Ascending aorta (tissue), 2 donors: ENCODE results near the gene ABHD2. TPM values are rescaled to one million over a fixed set of nuclear protein-coding genes. Genes with fewer than 3 reads are reported as not detected.
A peak's percentile ranks its signal among the peaks of the same experiment; 100 is the strongest.

Experiments
- DNase-seq, 2 donors: peaks; one replicate each; pipeline ENCODE4 v3.0.0-alpha.2; 2019; ENCODE audit warnings: low spot score in 2 of 2
- H3K27ac ChIP-seq, 2 donors: fragments of 200-600 bp; sonication (generic); one replicate each; pipeline ENCODE4 v1.5.1; 2016 to 2017; ENCODE audit warnings: mild to moderate bottlenecking in 1 of 2
- H3K27me3 ChIP-seq: fragments of 200-600 bp; sonication (generic); one replicate; pipeline ENCODE4 v1.5.1; 2017
- H3K36me3 ChIP-seq, 2 donors: fragments of 200-600 bp; sonication (generic); one replicate each; pipeline ENCODE4 v1.5.1; 2016
- H3K4me1 ChIP-seq, 2 donors: fragments of 200-600 bp; sonication (generic); one replicate each; pipeline ENCODE4 v1.5.1; 2016 to 2017; ENCODE audit warnings: mild to moderate bottlenecking in 1 of 2
- H3K4me3 ChIP-seq, 2 donors: fragments of 200-600 bp; sonication (generic); one replicate each; pipeline ENCODE4 v1.5.1; 2016 to 2017; ENCODE audit warnings: mild to moderate bottlenecking in 1 of 2
- H3K9me3 ChIP-seq, 2 donors: fragments of 200-600 bp; sonication (generic); one replicate each; pipeline ENCODE4 v1.5.1; 2016
- CTCF ChIP-seq, 3 experiments: fragments of 200-600 bp in 2 of 3; fragments of 450-650 bp in 1 of 3; sonication (generic) in 2 of 3; IDR thresholded peaks; one replicate each; pipeline ENCODE4 v1.5.1; 2016 to 2019; ENCODE audit warnings: antibody characterized with exemption in 3 of 3, mild to moderate bottlenecking in 1 of 3, moderate library complexity in 1 of 3
- intact Hi-C: fragments of 100-400 bp; cut with DNase I; formaldehyde crosslinking; loops from one replicate; pipeline ENCODE4 v1.15.1; 2023
- total RNA-seq: library from RNA; depleted of rRNA; stranded (reverse); fragments of >200 nt; gene quantifications from one replicate; pipeline ENCODE4 v1.1.0, GENCODE V29; 2016

ABHD2 gene
- total RNA-seq, 1 donor from 2014 or later = 228 TPM

DNA sequence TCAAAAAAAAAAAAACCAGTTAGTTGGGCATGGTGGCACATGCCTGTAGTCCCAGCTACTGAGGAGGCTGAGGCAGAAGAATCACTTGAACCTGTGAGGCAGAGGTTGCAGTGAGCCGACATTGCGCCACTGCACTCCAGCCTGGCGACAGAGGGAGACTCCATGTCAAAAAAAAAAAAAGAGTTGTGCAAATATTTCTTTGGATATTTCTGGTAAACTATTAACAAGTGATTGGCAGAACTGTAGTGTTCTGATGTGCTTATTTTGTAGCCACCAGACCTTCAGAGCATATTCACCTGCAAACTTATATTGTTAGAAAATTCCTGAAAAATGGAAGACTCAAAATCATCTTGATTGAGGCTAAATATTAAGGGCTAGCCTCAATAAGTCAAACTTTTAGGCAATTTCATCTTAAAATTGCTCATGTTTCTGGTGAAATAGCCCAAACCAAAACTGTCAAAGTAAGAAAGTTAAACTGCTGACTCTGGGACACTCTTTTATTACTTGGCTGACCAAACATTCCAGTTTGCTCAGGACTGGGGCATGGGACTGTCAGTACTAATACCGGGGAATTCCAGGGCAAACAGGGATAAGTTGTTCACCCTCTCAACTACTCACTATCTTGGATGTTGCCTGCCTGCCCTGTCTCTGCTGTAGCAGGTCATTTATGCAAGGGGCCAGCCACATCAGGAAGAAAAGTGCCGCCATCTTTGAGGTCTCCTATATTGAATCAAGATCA, 37.0 kb downstream of the ABHD2 start:
- intact Hi-C loops = loop anchor here (5.0 kb wide), 1 partner anchor 223 kb away; no protein-coding TSS in a partner anchor
- no peak overlapping the region for H3K4me3 ChIP-seq
- no peaks in the 10 kb centered on the region for H3K9me3 ChIP-seq
- no peak for TF ChIP-seq CTCF (IDR thresholded peaks at IDR 0.05)
- peaks cover 21 to 24% of the 10 kb centered on the region in 2 donors for H3K36me3 ChIP-seq
- DNase-seq = no peak
- no peaks in the 10 kb centered on the region for H3K27me3 ChIP-seq
- no peak overlapping the region for H3K27ac ChIP-seq
- peaks cover 5 to 45% of the 10 kb centered on the region in 2 donors for H3K4me1 ChIP-seq

DNA sequence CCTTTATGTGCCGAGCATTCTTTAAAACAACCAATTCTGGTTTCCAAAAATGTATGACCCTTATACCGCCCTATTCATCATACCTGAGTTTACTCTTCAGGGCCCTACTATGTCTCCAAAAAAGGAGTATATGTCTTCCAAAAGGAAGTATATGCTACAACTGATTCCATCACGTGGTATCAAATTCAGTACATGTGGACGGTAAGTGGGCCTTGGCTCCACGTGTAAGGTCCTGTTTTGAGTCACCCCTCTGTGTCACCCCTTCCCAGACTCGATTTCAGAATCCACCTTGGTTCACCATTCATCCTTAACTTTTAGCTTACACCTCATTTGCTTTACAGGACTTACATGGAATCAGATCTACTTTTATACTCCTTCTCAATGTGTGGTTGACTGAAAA, 37.8 kb downstream of the ABHD2 start:
- no peaks in the 10 kb centered on the region for H3K27me3 ChIP-seq
- TF ChIP-seq CTCF (IDR thresholded peaks at IDR 0.05) = no peak
- no peak for DNase-seq
- peaks cover 5 to 37% of the 10 kb centered on the region in 2 donors for H3K4me1 ChIP-seq
- H3K4me3 ChIP-seq = no peak overlapping the region
- H3K36me3 ChIP-seq = peaks cover 20 to 26% of the 10 kb centered on the region in 2 donors
- peak overlapping the region; percentile 53 to 59 for H3K27ac ChIP-seq
- no peaks in the 10 kb centered on the region for H3K9me3 ChIP-seq
- intact Hi-C loops = loop anchor here (5.0 kb wide), 1 partner anchor 224 kb away; no protein-coding TSS in a partner anchor

DNA sequence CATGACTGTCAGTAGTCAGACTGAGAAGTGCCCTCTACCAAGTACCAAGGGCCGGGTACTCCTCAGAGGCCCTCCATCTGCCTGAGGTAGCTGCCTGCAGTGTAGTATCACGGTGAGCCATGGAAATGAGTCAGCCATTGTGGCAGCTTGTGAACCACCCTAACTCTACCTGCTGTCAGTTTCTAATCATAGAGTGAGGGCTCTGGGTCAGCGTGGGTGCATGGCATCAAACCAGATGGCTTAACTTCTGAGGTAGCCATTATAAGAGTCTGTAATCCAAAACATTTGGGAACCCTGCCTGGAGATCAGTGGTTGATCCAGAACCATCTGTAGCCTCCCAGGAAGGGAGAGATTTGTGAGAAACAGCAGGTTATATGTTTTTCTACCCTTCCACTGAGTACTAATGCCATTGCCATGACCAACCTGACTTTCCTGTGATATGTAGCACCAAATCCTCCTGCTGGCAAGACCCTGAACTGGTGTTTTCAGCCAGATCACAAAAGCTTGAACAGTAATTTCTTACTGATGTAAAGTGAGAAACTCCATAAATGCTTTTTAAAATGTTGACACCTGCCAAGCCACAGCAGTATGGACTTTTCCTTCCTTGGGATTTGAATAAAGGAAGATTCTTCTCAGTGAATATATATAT, 38.9 kb downstream of the ABHD2 start:
- no peak overlapping the region for H3K4me3 ChIP-seq
- DNase-seq = no peak
- peak overlapping the region; percentile 53 to 59 for H3K27ac ChIP-seq
- H3K9me3 ChIP-seq = no peaks in the 10 kb centered on the region
- peaks cover 5 to 33% of the 10 kb centered on the region in 2 donors for H3K4me1 ChIP-seq
- intact Hi-C loops = loop anchor here (5.0 kb wide), 1 partner anchor 225 kb away; no protein-coding TSS in a partner anchor
- peak in 1 of 3 experiments; percentile 8 for TF ChIP-seq CTCF (IDR thresholded peaks at IDR 0.05)
- H3K36me3 ChIP-seq = peaks cover 15 to 23% of the 10 kb centered on the region in 2 donors
- H3K27me3 ChIP-seq = no peaks in the 10 kb centered on the region

GRCh38 chr15:89128320-89129122, 40.3 kb downstream of the ABHD2 start:
- no peak for TF ChIP-seq CTCF (IDR thresholded peaks at IDR 0.05)
- no peak for DNase-seq
- H3K4me1 ChIP-seq = peaks cover 5 to 37% of the 10 kb centered on the region in 2 donors
- no peak overlapping the region for H3K4me3 ChIP-seq
- H3K27ac ChIP-seq = peak overlapping the region; percentile 59 to 79
- H3K9me3 ChIP-seq = no peaks in the 10 kb centered on the region
- intact Hi-C loops = loop anchor here (5.0 kb wide), 1 partner anchor 226 kb away; no protein-coding TSS in a partner anchor
- H3K27me3 ChIP-seq = no peaks in the 10 kb centered on the region
- H3K36me3 ChIP-seq = peaks cover 12 to 13% of the 10 kb centered on the region in 2 donors

DNA sequence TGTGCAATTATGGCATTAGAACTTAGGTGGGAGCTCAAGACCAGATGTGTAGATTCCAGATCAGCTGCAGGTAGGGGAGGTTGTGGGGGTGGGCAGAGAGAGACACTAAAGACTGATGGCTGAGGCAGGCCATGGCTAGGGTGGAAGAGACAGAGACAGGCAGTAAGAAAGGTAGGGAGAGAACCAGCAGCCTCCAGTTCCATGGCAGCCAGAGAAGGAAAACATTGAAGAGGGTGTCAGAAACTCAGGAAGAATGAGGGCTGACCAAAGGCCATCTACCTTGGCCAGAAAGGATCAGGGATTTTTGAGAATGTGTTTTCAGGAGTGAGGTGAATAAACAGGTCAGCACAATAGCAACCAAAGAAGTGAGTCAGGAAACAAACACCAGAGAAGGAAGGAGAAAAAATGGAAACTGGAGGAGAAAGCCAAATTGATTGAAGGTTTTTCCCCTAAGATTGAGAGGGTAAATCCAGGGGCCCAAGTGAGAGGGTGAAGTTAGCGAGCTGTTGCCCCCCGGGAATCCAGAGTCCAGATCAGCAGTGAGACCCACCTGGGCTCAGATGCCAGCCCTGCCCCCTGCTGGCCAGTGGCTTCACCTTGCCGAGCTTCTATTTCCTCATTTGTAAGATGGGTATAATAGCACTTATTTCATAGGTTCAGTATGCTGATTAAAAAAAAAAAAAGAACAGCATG, 41.0 kb downstream of the ABHD2 start:
- peak overlapping the region; percentile 59 to 79 for H3K27ac ChIP-seq
- H3K9me3 ChIP-seq = no peaks in the 10 kb centered on the region
- intact Hi-C loops = loop anchor here (5.0 kb wide), 1 partner anchor 227 kb away; no protein-coding TSS in a partner anchor
- H3K27me3 ChIP-seq = no peaks in the 10 kb centered on the region
- H3K36me3 ChIP-seq = peaks cover 12 to 13% of the 10 kb centered on the region in 2 donors
- no peak for DNase-seq
- H3K4me3 ChIP-seq = no peak overlapping the region
- peak; percentile 52 to 69 (median 66) for TF ChIP-seq CTCF (IDR thresholded peaks at IDR 0.05)
- H3K4me1 ChIP-seq = peaks cover 5 to 33% of the 10 kb centered on the region in 2 donors
